Brain microvascular endothelial cell (primary cell): ENCODE results near the gene AMPD3.

Experiments
- DNase-seq: peaks from one replicate; pipeline ENCODE4 v3.0.0-alpha.2; 2020
- H3K27ac ChIP-seq: fragments of 250-450 bp; sonication (Bioruptor Pico); 2 replicates; pipeline ENCODE4 v1.5.1; 2020; ENCODE audit warnings: mild to moderate bottlenecking, moderate library complexity
- H3K27me3 ChIP-seq: fragments of 250-450 bp; sonication (Bioruptor Pico); replicated peaks from 2 replicates; pipeline ENCODE4 v1.5.1; 2020; ENCODE audit warnings: mild to moderate bottlenecking
- H3K36me3 ChIP-seq: fragments of 250-450 bp; sonication (Bioruptor Pico); replicated peaks from 2 replicates; pipeline ENCODE4 v1.5.1; 2020; ENCODE audit warnings: mild to moderate bottlenecking
- H3K4me3 ChIP-seq: 2 replicates; pipeline ENCODE4 v1.5.1; 2011; ENCODE audit warnings: low read depth, mild to moderate bottlenecking, control low read depth, low read length, moderate library complexity
- CTCF ChIP-seq: IDR thresholded peaks from 2 replicates; pipeline ENCODE4 v1.5.1; 2011; ENCODE audit warnings: low read depth, mild to moderate bottlenecking, moderate library complexity, low read length, control low read depth, inconsistent platforms; ENCODE audit errors: missing control alignments
- in situ Hi-C: cut with HindIII; loops from 2 replicates; pipeline ENCODE4 v1.10.0; 2017; ENCODE audit warnings: low sequenced_read_pairs, low pct_ligation_motif_present

AMPD3 gene

GRCh38 chr11:10488121-10488933, 33.3 kb downstream of the AMPD3 start:
- H3K27me3 ChIP-seq, result no peaks in the 10 kb centered on the region
- peak; percentile 8 for TF ChIP-seq CTCF
- H3K4me3 ChIP-seq, result no peak overlapping the region
- in situ Hi-C loops, result no loop called here
- H3K36me3 ChIP-seq, result no peaks in the 10 kb centered on the region
- no peak for DNase-seq
- no peak overlapping the region for H3K27ac ChIP-seq

GRCh38 chr11:10488934-10489691, 34.0 kb downstream of the AMPD3 start:
- no peak overlapping the region for H3K4me3 ChIP-seq
- no peak for TF ChIP-seq CTCF
- no peak overlapping the region for H3K27ac ChIP-seq
- no peak for DNase-seq
- in situ Hi-C loops, result no loop called here
- no peaks in the 10 kb centered on the region for H3K36me3 ChIP-seq
- no peaks in the 10 kb centered on the region for H3K27me3 ChIP-seq

GRCh38 chr11:10490032-10490397, 35.0 kb downstream of the AMPD3 start:
- H3K36me3 ChIP-seq, result no peaks in the 10 kb centered on the region
- H3K27me3 ChIP-seq, result no peaks in the 10 kb centered on the region
- H3K4me3 ChIP-seq, result no peak overlapping the region
- H3K27ac ChIP-seq, result peak overlapping the region; percentile 85
- no peak for TF ChIP-seq CTCF
- no peak for DNase-seq
- in situ Hi-C loops, result no loop called here

- Histone ChIP-seq H3K27ac (peak overlapping the region; percentile 85), H3K27me3 (no peaks in the 10 kb centered on the region), H3K36me3 (no peaks in the 10 kb centered on the region), H3K4me3 (no peak overlapping the region)
- in situ Hi-C loops, result no loop called here
- DNase-seq, result peak; percentile 91
- no peak for TF ChIP-seq CTCF
Observed at GRCh38 chr11:10490398-10491241, 35.6 kb downstream of the AMPD3 start.

- Histone ChIP-seq H3K4me3 (no peak overlapping the region), H3K27ac (no peak overlapping the region), H3K27me3 (no peaks in the 10 kb centered on the region), H3K36me3 (no peaks in the 10 kb centered on the region)
- in situ Hi-C loops, result no loop called here
- DNase-seq, result no peak
- no peak for TF ChIP-seq CTCF
Observed at GRCh38 chr11:10492084-10492483, 37.0 kb downstream of the AMPD3 start.
